Fibroblast of skin of left quadriceps (primary cell): ENCODE measurements around the gene C1orf198.

Experiments
- DNase-seq, 2 experiments: peaks; one replicate each; pipeline ENCODE4 v3.0.0-alpha.2; 2013; ENCODE audit warnings: low read depth in 2 of 2

The C1orf198 gene

DNA sequence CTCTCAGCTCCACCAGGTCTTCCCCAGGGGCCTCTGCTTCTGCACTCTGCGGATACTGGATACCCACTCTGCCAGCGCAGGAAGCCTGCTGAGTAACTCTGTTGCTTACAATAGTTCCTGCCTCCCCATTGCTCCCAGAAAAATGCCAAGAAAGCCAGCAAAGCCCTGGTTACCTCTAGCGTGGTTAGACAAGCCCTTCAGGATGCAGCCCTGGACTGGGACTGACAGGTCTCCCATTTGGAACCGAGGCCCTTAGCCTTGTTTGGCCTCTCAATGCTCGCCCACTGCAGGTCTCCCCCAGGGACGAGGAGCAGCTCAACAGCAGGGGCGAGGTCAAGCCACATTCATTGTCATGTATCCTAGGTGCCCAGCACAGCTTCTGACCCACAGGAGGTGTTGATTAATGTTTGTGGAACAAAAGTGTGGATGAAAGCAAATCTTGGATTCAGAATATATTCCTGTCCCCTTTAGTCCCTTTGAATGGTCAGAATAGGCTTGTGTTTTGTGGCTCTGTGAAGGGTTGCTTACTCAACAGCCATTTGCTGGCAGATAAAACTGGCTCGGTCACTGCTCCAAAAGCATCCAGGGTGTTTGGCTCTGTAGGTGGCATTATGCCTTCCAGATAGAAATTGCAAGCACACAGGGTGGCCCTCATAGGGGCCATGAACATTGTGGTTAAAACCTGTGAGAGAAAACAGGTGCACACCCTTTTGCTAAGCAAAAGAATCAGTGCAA lies 58.9 kb downstream of the C1orf198 start:
- DNase-seq, result no peak

DNA sequence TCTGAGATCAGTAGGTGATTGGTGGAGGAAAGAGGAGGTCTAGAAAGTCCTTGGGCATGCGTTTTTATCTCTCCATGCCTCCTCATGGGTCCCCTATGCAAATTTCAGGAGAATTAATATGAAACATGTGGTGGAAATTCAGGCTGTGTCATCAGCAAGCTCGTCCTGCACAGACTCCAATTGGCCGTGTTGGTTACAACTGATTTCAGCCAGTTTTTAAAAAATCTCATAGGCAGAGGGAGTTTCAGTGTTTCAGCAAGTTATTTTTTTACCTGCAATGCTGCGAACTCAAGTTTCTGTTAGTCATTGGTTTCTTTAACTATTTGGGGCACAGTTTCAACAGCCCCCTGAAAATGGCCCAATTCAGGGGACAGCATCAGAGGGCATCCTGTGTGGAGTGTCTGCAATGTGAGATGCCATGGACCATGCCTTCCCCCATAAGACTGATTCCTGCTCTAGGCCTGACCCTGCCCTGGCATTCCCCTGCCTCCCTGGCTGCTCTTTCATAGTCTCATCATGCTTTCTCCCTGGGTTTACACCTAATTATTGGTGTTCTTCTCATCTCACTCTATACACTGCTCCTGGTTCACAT lies 59.9 kb downstream of the C1orf198 start:
- DNase-seq, result peak; percentile 56 to 59

DNA sequence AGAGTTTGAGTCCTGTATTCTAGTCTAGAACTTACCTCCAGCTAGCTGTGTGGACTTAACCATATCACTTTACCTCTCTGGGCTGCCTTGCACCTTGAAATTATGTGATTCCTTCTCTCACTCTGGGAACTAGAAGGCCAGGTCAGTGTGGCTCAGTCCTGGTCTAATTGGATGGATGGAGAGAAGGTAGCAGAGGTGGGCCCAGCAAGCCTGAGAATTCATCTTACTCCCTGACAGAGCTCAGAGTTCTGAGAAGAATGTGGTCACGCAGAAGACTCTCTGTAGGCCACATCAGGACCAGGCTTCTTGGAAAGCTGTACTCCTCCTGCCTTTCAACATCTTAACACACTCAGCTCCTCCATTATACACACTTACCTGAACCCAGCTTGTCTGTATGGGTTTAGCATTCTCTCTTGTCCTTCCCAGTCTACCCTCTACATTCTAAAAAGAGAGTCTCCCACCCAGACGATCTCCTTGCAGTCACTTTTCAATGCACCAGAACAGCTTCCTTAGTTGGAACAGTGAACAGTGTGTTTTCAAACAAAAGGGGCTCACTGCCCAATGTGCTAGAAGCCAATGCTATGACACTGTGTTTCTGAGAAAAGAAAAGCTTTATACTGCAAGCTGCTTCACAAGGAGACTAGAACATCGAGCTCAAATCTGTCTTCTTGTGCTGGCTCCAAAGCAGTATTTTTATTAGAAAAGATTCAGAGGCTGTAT lies 60.6 kb downstream of the C1orf198 start:
- DNase-seq, result no peak

DNA sequence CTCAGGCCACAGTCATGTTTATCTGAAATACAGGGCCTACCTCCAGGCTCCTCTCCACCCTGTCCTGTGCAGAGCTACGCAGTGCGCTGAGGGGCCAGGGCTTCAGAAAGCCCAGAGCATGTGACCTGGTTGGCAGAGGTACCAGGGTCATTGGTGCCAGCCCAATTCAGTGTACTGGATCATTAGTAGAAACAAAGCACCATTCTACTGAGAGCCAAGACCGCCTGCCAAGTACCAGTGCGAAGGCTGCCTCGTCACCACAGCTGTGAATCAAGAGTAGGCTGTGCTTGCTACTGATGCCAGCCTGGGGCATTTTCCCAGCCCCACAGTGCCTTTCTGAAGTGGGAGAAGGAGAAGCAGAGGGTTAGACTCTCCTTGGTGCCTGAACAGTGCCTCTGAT lies 61.3 kb downstream of the C1orf198 start:
- no peak for DNase-seq

DNA sequence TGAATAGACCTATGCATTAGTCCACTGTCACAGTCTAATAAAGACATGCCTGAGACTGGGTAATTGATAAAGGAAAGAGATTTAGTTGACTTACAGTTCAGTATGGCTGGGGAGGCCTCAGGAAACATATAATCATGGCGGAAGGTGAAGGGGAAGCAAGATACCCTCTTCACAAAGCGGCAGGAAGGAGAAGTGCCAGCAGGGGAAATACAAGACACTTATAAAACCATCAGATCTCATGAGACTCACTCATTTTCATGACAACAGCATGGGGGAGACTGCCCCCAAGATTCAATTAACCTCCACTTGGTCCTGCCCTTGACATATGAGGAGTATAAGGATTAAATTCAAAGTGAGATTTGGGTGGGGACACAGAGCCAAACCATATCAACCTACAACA lies 61.8 kb downstream of the C1orf198 start:
- DNase-seq, result no peak

- no peak for DNase-seq
Measured at GRCh38 chr1:230804396-230804795, 63.9 kb downstream of the C1orf198 start.

- no peak for DNase-seq
Measured at GRCh38 chr1:230800891-230801840, 67.2 kb downstream of the C1orf198 start.

GRCh38 chr1:230798491-230798890 lies 69.8 kb downstream of the C1orf198 start:
- DNase-seq, result no peak

DNA sequence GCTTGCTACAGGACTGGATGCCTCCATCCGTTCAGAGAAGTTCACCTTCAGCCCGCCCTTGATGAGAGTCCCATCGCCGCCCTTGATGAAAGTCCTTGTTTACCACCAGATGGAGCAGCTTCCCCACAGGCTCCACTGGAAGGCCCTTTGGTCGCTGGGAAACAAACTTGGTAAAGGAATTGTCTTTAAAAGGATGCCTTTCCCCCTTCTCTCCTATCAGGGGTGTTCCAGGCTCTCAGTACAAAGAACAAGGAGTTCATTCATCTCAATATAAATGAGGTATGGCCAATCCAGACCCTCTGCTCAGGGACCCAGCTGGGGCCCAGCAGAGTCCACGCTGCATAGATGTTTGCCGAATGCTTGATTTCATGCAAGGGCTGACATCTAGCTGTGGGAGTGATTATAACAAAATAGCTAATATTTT lies 70.4 kb downstream of the C1orf198 start:
- DNase-seq, result peak; percentile 52 to 54

- no peak for DNase-seq
Measured at GRCh38 chr1:230797376-230797920, 70.9 kb downstream of the C1orf198 start.

DNA sequence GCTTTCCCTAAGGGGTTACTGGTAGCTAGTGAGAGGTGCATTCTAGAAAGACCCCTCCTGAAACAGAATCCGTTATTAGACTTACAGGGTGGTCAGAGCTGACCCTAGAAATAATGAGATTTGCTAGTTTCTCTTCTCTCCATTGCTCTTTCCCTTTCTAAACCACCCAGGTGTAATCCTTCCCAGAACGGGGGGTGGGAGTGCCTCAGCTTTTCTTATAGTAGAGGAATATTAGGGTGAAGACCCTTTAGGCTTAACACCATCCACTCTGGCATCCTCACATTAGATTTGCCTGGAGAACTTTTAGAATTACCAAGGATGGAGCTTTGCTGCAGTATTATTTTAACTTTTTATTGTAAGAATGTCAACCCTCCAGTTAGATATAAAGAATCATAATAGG lies 71.7 kb downstream of the C1orf198 start:
- no peak for DNase-seq

GRCh38 chr1:230794871-230795605 lies 73.3 kb downstream of the C1orf198 start:
- DNase-seq, result no peak

DNA sequence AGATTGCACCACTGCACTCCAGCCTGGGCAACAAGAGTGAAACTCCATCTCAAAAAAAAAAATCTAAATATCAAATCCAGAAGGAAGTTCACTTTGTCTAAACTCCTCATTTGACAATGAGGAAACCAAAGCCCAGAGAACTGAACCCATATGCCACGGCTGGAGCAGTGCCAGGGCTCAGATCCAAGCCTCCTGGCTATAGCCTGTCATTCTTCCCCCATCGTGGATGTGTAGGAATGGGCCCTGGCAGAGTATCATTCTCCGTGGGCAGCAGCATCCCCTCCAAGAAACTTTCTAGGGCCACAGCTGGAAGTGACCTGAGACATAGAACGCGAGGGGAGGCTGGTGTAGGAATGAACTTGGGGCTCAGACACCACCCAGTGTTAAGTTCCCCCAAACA lies 73.9 kb downstream of the C1orf198 start:
- DNase-seq, result no peak

DNA sequence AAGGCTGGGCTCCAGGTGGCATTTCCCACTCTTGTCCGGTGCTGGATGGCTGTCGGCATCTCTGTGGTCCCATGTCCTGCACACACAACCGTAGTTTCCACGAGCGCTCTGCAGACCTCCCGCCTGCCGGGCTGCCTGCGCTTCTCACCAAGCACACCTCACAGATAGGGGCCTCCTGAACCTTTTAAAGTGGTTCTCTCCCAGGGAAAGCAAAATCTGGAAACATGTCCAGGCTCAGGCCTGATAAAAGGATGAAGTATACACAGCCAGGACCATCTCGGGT lies 74.9 kb downstream of the C1orf198 start:
- DNase-seq, result no peak

- DNase-seq, result no peak
Measured at GRCh38 chr1:230792691-230793462, 75.4 kb downstream of the C1orf198 start.

DNA sequence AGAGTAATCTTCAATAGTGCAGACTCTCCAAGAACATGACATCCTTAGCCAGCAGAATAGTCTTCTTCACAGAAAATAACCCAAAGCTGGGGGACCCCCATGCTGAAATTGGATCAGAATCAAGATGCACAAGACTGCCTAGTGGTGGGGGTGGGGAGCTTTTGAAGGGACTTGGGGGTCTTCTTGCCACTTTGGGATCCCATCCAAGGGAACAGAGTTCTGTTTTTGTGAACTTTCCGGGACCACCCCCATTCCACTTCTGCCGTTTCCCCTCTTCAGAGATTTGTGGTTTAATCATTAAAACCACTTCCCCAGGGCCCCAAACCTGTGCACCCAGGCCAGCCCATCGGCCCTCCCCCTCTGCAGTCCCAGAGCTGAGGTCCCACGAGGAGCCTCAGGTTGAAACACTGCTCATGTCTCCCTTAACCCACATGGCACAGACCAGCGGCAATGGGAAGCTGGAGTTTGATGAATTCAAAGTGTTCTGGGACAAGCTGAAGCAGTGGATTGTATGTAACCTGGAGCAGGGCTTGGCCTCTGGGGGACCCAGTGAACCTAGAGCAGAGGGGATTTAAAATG lies 76.2 kb downstream of the C1orf198 start:
- no peak for DNase-seq

DNA sequence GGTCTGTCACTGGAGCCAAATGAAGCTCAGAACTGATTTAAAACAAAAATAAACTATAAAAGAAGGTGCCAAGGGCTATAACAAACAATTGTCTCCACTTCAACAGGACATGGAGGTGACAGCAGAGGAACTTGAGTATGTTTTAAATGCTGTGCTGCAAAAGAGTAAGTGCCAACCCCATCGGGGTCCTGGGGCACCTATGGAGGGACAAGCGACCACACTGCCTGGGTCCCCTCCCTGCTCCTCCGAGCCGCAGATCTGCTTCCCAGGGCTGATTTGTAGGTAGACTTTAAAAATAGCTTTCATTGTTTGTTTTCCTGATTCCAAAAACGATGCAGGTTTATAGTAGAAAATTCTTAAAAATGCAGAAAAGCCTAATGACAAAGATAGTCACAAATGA lies 78.3 kb downstream of the C1orf198 start:
- no peak for DNase-seq

GRCh38 chr1:230788561-230789275 lies 79.6 kb downstream of the C1orf198 start:
- DNase-seq, result no peak

- no peak for DNase-seq
Measured at GRCh38 chr1:230787471-230787870, 80.8 kb downstream of the C1orf198 start.
